ENCODE data around the gene ATXN3L.

Gene ATXN3L

DNA sequence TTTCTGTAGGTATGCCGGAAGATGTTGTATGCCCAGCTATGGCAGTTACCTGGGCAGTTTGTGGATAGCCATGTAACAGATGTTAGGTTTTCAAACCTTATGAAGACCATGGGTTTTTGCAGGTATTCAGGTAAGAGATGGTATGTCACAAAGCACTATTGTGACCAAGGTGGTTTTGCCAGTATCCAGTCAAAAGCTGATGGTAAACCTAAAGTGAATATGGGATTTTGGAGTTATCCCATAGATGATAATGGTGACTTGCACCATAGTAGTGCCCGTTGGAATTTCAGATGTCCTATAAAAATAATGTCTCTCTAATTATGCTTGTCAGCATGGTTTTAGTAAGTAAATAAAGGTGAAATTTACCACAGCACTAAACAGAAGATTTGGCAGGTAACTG is at the start of gene ATXN3L:
Gene ATXN3L (minus strand): TSS at position 101 of the 400 bp plus-strand sequence. CDS start 119 bp downstream, outside the sequence.
- no peak for DNase-seq (ENCODE audit: low spot score)

DNA sequence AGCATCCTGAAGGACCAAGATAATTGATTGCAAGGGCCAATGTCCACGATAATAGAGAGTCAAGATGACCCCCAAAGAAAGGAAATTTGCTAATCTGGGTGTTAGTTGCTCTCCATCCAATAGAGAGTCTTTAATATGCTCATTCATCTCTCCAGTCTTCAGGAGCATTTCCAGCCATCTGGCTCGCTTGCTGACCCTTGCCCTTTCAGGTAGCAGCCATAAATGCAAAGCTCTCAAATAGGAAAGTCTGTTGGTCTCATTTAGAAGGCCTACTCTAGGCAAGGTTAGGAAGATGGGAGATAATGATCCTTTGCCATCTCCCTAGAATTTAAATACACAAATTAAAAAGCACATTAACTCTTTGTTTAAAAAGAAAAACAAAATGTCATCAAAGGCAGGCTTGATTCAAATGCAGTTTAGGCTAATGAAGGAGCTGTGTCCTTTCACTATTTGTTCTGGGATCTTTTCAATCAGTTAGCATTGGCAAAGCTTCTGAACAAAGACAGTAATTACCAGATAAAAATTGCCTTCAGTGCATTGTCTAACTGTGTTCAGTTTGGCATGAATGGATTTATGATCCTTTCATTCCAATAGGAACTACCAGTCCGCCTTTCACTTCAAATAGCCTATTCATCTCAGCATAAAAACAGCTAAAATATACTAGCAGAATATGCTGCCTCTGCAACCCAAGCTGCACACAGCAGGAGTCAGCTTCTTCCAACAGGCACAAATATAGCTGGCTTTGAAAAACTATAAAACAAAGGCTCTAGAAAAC is 49.6 kb upstream of the ATXN3L start:
- DNase-seq (ENCODE audit: low spot score), result no peak

DNA sequence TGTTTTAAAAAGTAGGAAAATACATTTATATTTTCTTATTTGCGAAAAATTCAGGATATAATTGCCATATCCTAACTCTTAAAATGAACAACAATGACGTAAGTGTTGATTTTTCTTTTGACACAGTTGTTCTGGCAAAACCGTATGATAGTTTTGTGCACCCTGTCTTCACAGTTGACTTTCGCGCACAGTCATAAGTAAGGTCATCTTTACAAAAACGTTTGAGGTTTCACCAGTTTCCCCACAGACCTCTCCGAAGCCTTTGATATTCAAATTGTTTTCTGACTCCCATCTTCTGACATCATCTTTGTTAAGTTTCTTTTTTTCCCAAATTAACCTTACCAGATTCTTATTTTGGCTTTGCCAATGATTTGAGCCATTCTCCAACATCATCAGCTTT is 48.1 kb upstream of the ATXN3L start:
- DNase-seq (ENCODE audit: low spot score), result no peak

DNA sequence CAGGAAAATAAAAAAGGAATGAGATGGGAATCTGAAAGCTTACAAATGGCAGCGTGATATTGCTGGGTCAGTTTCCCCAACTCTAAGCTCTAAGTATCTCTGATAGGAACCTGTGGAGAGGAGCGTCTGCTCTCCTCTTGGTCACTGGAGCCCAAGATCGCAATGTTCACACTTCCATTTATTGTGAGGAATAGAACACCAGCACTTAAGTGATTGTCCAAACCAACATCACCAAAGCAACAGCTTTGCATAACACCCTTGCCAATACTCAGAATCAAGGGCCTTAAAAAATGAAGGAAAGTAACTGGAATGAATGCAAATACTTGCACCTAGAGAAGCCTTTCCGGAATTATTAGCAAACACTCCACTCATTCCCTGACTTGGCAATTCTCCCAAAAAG is 46.8 kb upstream of the ATXN3L start:
- no peak for DNase-seq (ENCODE audit: low spot score)

DNA sequence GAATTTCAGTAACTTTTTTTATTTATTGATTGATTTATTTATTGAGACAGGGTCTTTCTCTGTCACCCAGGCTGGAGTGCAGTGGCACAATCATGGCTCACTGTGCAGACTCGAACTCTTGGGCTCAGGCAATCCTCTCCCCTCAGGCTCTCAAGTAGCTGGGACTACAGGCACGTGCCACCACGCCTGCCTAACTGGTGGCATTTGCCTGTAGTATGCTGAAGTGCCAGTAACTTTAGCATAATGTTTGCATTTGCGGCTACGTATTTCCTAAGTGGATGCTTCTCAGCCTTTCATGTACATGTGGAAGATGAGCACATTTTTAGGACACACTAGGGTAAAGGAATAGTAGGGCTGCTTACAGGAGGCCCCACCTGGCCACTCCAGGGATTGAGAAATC is 45.3 kb upstream of the ATXN3L start:
- DNase-seq (ENCODE audit: low spot score), result no peak

DNA sequence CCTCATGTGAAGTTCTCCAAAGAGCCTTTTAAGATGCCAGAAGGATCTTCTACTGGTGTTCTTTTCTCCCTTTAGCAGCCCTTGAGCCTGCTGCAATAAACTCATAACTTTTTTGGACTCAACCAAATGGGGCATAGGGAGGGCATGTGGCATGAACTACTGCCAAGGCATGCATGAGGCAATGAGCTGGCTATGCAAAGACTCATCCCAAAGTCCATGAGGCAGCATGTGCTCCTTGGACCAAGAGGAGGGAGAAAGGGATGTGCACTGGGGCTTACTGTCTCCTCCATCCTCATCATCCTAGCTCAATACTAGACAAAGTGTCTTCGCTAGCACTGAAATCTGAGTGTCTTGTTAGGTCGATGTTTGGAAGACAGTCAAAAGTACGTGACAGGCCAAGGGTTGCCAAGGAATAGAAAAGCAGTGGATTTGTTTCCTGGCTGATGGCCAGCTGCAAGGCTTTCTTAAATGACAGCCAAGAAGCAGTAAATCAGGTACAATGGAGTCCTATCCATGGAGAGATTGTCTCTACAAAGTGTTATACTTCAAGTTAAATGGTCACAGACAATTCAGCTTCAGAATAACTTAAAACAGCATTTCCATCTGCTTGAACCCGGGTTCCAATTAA is 44.5 kb upstream of the ATXN3L start:
- DNase-seq (ENCODE audit: low spot score), result no peak

DNA sequence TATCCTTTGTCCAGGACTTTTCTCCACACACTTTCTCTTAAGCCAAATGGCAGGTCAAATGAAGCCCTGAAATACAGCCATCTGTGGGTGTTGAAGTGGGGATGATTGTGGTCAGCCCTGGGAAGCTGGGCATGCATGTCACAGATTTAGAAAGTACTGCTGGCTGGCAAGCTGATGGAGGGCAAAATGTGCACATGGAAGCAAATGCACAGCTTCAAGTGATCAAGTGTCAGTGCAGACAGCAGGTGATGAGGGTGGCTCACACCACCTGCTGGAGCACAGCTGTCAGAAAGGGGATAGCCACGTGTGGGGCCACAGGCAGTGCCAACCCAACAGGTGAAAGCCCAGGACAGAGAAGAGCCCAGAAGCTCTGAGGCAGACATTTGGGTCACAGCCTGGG is 40.3 kb upstream of the ATXN3L start:
- DNase-seq (ENCODE audit: low spot score), result peak; percentile 7

DNA sequence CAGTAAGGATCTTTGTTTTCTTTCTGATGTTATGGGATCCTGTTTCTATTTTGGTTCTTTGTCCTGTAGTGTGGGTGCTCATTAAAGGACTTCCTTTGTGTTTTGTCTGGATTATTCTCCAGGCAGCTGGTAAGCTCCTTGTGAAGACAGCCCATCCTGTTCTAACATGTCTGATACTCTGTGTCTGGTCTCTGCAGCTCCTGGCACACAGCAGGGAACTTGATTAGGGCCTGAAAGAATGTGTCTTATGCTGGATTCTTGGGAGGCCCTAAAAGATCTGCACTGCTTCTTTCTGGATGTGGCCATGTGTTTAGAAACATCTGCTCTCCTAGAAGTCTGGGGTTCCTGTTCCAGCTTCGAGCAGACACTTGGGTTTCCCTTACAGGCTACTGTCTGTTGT is 38.1 kb upstream of the ATXN3L start:
- no peak for DNase-seq (ENCODE audit: low spot score)

DNA sequence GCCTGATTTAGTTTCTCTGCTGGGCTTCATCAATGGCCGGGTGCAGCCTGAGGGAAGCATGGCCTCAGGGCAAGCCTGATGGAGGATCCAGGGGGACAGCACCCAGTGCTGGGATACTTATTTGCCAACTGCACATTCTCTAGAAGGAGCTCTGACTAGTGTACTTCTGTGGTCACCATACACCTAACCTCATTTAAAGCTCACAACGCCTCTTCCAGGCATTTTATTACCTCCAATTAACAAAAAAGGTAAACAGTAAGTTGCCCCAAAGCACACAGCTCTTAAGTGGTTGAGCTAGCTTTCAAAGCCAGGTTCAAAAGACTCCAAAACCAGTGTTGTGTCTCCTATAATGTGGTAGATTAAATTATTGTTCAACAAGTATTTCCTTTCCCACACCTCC is 26.8 kb upstream of the ATXN3L start:
- peak; percentile 56 for DNase-seq (ENCODE audit: low spot score)

DNA sequence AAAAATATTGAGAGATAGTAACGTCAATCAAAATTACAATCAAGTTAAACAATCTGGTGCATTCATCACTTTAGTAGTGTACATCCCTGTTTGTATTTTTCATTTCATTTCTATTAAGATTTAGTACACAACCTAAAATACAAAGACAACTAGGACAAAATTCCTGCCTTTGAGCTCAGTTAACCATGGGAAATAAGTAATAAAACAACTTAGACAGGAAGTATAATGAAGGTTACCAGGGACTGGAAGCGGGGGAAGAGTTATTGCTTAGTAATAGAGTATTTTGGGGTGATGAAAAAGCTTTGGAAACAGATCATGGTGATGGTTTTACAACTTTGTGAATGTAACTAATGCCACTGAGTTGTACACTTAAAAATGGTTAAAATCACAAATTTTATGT is 25.6 kb upstream of the ATXN3L start:
- DNase-seq (ENCODE audit: low spot score), result no peak

DNA sequence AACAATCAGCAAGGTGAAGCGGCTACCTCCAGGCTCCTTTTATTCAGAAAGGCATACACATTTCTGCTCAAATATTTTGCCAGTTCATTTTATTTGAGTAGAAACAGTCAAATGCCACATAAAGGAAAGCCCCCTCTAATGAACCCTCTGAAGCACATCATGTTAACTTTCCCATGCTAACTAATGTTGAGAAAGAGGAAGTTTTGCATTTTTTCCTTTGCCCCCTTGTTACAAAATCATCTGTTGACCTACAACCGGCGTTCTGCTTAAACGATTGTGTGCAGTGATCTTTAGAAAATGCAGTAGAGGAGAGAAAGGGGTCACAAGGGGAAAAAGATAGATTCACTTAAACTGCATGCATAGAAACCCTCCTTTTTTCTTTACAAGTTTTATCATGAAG is 25.2 kb upstream of the ATXN3L start:
- no peak for DNase-seq (ENCODE audit: low spot score)

DNA sequence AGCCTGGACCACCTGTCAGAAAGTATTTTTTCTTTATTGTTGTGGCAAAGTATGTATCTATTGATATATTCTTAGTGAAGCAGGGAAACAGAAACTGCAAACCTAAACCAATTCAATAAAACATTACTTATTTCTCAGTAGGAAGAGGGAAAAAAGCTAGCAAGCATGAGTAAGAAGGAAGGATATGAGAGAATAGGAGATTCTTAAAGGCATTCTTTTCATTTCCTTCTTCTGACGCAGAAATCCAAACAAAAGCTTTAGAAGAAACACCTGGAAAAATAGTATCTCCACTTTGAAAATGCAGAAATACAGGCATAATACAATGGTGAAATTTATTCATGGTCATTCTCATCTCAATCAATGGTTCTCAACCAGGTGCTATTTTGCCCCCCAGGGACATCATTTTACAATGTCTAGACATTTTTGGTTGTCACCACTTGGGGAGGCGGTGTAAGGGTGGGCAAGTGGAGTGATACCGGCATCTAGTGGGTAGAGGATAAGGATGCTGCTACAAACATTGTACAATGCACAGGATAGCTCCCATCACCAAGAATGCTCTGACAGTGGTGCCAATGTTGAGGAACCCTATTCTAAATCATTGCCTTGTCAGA is 21.7 kb upstream of the ATXN3L start:
- DNase-seq (ENCODE audit: low spot score), result no peak

DNA sequence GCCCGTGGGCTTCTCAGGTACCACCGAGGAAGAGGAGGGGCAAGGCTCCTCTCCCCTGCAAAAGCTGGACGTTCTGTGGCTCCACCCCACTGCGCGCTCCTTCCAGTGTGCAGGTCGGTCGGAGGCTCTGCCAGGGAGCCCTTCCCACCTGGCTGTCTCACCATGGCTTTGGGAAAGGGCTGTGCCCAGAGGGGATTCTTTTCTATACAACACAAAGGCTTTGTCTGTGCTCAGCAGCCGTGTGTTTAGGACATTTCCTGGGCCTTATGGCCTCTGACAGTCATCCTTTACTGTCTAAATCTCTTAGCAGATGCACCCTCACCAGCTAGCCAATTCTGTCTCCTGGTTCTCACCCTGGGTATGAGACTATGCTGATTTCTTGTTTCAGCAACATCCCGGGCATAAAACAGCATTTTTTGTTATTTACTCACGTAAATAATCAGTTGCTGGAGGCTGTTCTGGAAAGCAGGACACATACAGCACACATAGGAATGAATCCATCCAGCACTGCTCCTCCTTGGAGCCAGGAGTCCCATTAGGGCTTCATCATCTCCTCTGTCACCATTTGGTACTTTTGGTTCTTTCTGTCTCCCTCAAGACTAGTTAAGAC is 20.4 kb upstream of the ATXN3L start:
- no peak for DNase-seq (ENCODE audit: low spot score)

DNA sequence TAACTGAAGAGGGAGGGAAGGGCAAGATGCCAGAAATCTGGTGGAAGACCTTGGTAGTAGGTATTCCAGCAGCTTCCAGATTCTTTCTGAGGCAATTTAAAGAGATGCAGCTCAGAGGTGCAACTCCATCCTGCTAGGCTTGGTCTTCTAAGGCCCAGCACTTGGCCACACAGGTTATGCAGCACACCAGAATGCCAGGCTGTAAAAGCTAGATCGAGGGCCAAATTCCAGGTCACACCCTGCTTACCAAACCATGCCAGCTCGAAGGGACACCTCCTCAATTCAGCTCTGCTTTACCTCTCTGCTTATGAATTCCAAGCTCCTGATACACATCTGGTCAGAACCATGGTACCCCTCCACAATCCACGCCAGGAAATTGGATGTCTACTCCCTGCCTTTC is 19.8 kb upstream of the ATXN3L start:
- DNase-seq (ENCODE audit: low spot score), result peak; percentile 1

DNA sequence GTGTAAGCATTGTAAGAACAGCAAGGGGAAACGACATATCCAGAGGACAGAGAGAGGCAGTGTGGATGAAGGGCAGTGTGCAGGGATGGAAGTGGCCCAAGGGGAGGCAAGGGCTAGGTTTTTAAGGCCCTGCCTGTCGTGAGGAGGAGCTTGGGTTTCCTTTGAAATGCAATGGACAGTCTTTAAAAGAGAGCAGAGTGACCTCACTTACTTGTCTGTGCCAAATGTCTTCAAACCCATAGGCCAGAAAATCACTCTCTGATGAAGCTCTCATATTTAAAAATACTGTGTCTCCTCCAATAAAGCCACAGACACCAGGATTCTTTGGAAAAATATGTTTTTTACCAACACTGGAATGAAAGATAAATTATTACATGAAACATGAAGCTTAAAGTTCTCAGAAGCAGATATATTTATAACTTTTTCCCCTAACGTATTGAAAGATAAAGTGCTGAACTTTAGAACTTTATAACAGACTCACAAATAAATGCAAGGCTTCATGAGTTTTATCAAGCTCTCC is 19.2 kb upstream of the ATXN3L start:
- DNase-seq (ENCODE audit: low spot score), result no peak

DNA sequence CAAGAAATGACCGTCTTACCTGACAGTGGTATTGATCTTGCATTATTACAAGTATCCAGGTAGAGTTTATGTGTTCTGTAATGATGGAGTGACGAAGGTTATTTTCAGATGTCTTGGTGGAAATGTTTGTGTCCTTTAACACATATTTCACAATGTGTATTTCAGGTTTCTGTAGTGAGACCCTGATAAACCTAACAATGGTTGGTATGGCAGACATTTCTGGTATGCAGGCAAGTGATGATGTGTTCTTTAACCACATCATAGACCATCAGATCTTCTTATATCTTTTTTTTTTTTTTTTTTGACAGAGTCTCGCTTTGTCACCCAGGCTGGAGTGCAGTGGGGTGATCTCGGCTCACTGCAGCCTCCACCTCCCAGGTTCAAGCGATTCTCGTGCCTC is 14.6 kb upstream of the ATXN3L start:
- DNase-seq (ENCODE audit: low spot score), result peak; percentile 8

DNA sequence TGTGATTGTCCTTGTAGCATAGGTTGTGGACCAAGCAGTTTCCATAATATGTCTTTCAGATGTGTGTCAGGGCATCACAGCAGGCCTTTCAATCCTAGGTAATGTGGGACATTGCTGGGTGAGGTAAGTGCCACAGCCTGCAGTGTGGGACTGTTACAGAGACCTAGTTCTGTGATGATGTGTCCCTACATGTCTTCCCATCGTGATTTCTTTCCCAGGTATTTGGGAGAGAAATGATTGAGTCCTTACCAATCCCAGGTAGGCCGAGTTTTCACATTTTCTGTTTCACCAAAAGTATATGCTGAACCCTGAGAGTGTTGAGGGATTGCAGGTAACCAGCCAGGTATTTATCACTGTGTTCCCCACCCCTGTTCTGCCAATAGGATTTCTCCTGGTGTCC is 10.6 kb upstream of the ATXN3L start:
- no peak for DNase-seq (ENCODE audit: low spot score)

DNA sequence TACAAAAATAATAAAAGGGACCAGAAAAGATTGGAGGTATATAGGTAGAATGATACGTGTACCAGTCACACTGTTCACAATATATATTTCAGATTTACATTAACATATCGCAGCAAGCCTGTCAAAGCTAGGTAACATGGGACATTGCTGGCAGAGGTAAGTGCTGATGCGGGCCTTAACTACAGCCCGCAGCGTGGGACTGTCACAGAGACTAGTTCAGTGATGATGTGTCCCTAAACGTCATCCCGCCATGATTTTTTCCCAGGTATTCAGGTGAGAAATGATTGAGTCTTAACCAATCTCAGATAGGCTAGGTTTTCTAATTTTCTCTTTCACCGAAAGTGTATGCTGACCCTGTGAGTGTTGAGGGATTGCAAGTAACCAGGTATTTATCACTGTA is 7.8 kb upstream of the ATXN3L start:
- DNase-seq (ENCODE audit: low spot score), result no peak

DNA sequence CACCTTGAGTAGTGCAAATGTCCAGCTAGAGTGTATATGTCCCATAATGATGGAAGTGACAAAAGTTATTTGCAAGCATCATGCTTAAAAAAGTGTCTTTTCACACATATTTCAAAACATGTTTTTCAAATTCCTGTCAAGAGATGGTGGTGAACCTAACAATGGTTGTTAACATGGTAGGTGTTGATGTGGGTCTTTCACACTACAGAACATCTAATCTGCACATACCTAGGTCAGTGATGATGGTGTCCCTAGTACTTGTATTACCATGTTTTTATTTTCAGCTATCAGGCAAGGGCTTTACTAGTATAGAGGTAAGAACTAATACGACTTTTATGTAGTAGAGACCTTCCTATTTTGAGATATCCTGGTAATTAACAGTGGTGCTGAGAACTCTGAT is 3.4 kb upstream of the ATXN3L start:
- no peak for DNase-seq (ENCODE audit: low spot score)

DNA sequence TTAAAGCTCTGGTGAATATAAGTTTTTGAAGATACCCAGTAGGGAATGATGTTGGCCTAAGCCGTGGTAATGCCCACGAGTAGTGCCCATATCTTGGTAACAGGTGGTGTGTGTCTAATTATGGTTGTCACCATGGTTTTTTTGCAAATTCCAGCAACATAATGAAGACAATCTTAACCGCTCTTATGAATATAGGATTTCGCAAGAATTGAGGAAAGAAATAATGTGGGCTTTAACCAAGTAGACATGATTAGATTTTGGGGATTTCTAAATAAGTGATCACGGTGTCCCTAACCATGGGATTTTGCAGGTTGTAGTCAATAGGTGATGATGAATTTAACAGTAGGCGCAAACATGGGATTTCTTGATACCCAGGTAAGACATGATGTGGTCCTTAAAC is 2.5 kb downstream of the ATXN3L start:
- no peak for DNase-seq (ENCODE audit: low spot score)

DNA sequence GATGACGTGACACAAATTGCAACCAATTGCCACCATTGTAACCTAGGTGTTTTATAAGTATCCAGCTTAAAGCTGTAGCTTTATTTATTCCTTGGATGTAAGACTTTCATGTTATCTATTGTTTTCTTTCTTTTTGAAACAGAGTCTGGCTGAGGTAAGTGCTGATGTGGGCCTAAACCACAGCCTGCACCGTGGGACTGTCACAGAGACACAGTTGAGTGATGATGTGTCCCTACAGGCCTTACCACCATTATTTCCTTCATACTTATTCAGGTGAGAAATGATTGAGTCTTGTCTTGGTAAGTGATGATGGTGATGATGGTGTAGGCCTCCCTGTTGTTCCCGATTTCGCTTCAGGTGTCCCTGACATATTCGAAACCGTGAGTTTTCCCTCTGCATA is 8.3 kb downstream of the ATXN3L start:
- no peak for DNase-seq (ENCODE audit: low spot score)

DNA sequence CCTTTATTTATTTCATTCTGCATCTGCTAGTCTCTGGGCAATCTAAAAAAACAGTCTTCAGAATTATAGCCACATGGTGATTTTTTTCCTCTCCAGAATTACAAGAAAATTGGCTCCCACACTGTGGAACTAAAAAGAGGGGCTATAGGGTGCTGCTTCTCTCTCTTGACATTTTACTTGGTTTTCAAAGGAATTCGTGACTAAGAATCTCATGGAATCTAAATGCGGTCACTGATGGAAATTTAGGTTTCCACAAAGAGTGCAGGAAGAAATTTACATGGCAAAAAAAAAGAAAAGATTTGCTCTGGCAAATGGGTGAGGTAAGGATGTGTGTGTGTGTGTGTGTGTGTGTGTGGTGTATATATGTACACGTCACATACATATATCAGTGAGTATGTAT is 10.2 kb downstream of the ATXN3L start:
- no peak for DNase-seq (ENCODE audit: low spot score)

DNA sequence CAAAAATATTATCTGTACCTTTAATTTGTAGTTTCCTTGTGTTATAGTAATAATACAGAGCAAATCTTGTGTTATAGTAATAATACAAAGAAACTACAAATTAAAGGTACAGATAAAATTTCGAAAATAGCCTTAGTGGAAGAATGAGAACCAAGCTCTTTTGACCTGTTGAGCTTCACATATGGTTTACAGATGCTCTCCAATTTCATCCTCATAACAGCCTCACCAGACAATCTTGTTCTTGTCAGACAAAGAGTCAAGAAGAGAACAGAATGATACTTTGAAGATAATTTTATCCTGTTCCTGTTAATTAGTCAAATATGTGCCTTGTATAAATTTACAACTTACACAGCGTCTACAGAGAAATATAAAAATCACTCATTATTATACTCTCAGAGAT is 12.8 kb downstream of the ATXN3L start:
- no peak for DNase-seq (ENCODE audit: low spot score)
